GM12891 (cell line): ENCODE measurements around the gene TIPRL.

Source experiments
- DNase-seq: peaks from one replicate; pipeline ENCODE4 v3.0.0; 2011; ENCODE audit warnings: low spot score; ENCODE audit not compliant: insufficient read length
- FAIRE-seq: peaks from 2 replicates; lab custom pipeline; 2011; peaks lifted over from hg19 to GRCh38; lab: Jason Lieb, UNC
- PAX5 ChIP-seq: IDR thresholded peaks from 2 replicates; pipeline ENCODE4 v1.6.1; 2011; ENCODE audit warnings: low read length, moderate library complexity, mild to moderate bottlenecking; ENCODE audit not compliant: insufficient read depth, severe bottlenecking
- POLR2A ChIP-seq: IDR thresholded peaks from 2 replicates; pipeline ENCODE4 v1.6.1; 2011; ENCODE audit warnings: low read depth, low read length, control low read depth
- POLR2AphosphoS5 ChIP-seq: IDR thresholded peaks from 2 replicates; pipeline ENCODE4 v1.6.1; 2011; ENCODE audit warnings: low read depth, low read length, control low read depth
- POU2F2 ChIP-seq: IDR thresholded peaks from 2 replicates; pipeline ENCODE4 v1.6.1; 2011; ENCODE audit warnings: low read depth, mild to moderate bottlenecking, control low read depth, low read length, moderate library complexity
- SPI1 ChIP-seq: IDR thresholded peaks from 2 replicates; pipeline ENCODE4 v1.6.1; 2011; ENCODE audit warnings: low read depth, low read length, control low read depth
- TAF1 ChIP-seq: IDR thresholded peaks from 2 replicates; pipeline ENCODE4 v1.6.1; 2011; ENCODE audit warnings: low read depth, low read length, control low read depth

TIPRL gene

DNA sequence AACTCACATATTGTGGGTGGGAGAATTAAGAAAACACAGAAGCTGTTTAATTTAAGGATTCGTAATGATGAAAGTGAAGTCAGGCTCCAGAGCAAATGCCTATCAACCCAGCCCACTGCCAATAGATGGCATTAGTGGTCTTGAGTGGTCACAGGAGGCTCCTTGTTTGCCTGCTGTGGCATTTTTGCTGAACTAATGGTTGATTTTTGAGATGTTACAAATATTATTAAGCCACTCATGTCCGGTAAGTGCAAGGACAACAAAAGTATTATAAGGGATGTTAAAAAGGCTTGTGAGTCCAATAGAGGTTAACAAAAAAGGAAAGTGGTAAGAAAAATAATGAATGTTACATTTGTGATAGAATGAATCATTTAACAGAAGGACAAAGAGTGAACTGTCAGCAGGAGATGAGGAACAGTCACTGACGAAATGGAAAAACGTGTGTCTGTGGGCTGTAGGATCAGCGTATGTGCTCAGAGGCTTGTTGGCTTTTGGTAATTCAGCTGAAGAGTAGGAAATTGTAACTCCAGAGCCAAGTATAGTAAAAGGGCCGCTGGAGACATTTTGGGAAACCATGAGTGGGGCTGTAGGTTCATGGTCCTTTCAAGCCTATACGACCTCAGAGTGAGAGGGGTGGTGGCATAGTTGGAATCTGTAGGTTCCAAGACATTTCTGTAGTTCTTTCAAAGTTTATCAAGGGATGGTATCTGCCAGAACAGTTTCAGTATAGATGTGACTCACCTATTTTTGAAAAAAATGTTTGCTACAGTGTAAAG lies 58.3 kb downstream of the TIPRL start:
- TF ChIP-seq POLR2AphosphoS5 (no peak), SPI1 (no peak), POLR2A (no peak), POU2F2 (no peak), PAX5 (no peak), TAF1 (no peak)
- FAIRE-seq = no peak

DNA sequence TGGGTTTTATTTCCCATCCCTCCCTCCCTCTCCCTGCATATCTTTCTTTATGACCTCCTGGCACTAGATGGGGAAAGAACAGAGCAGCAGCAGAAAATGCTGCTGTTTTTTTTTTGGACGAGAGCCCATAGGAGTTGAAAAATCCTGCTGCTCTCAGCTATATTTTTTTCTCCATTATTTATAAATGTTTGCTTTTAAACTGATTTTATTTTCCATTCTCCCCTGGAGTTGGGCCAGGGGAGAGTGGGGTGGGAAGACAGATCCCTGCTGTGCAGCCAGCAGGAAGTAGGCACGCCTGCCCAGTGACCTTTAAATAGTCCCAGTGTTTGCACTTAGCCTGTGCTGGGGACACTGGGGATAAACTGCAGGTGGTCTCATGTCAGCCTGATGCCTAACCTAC lies 64.4 kb downstream of the TIPRL start:
- TF ChIP-seq PAX5 (no peak), POU2F2 (no peak), POLR2A (no peak), SPI1 (no peak), TAF1 (no peak), POLR2AphosphoS5 (no peak)
- FAIRE-seq (no peak), DNase-seq (no peak)

More for the DNA sequence above, 58.3 kb downstream of the TIPRL start:
- no peak for DNase-seq

DNA sequence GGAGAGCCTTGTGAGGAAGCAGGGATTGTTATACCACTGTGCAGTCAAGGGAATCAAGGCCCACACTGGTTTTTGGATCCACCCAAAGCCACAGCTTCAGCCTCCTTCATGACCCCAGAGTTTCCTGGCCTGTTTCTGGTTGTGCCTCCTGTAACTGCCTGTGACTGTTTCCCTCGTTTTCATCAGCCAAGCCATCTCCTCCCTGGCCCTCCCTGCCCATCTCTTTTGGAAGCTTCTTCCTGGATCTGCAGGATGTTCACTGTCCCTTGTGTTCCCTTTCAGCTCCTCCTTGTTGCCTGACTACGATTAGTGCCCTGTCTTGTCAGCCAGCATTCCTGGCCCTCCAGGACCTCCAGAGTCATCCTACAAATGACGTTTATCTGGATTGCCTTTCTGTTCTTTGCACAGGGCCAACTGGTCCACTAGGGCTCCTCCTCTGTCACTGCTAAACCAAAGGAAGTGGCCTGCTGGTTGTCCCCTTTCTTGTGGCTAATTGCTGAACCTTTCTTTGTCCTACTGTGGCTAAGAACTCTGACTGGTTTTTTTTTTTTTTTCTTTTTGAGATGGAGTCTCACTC lies 65.0 kb downstream of the TIPRL start:
- no peak for DNase-seq
- no peak for TF ChIP-seq POLR2A
- no peak for TF ChIP-seq TAF1
- TF ChIP-seq POU2F2 = no peak
- TF ChIP-seq PAX5 = no peak
- no peak for TF ChIP-seq POLR2AphosphoS5
- TF ChIP-seq SPI1 = no peak
- FAIRE-seq = no peak

DNA sequence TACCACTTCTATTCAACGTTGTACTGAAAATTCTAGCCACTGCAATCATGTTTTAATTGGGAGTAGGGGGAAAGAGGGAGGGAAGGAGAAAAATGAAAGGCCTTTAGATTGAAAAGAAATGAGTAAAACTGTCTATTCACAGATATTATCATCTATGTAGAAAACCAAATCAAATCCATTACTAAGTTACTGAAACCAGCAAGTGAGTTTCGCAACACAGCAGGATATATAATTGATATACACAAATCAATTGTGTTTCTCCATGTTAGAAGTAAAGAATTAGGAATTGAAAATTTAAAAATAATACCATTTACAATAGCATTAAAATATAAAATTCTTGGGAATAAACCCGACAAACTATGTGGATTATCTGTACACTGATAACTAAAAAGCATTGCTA lies 66.3 kb downstream of the TIPRL start:
- TF ChIP-seq SPI1 (no peak), TAF1 (no peak), POU2F2 (no peak), POLR2AphosphoS5 (no peak), PAX5 (no peak), POLR2A (no peak)
- no peak for FAIRE-seq
- DNase-seq = no peak

DNA sequence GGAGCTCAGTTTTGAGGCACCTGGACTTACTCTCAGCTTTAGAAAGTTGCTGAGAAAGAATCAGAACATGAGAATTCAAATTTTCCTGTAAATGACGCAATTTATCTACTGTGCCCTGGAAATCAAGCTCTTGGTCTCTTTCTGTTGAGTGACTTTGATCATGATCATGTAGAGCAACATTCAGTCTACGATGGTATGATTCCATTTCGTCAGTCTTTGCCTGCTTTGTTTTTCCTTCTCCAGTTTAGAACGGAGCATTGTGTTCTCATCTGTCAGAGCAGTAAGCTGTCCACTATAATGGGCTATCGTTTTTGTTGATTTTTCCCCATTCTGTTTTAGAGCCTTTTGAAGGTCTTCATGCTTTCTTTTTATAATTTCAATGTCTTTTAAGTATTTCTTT lies 67.7 kb downstream of the TIPRL start:
- DNase-seq (no peak), FAIRE-seq (no peak)
- TF ChIP-seq SPI1 = no peak
- no peak for TF ChIP-seq POU2F2
- no peak for TF ChIP-seq TAF1
- no peak for TF ChIP-seq POLR2A
- no peak for TF ChIP-seq POLR2AphosphoS5
- TF ChIP-seq PAX5 = no peak
